Rectal smooth muscle tissue (tissue), 1 donor: ENCODE data around the gene UBE2Z.

Source experiments
- H3K27ac ChIP-seq: one replicate; pipeline ENCODE4 v1.7.0; 2013; ENCODE audit warnings: low read depth, low read length, inconsistent platforms
- H3K27me3 ChIP-seq: one replicate; pipeline ENCODE4 v1.7.0; 2013; ENCODE audit warnings: low read length; ENCODE audit not compliant: control insufficient read depth, insufficient read depth
- H3K36me3 ChIP-seq: one replicate; pipeline ENCODE4 v1.7.0; 2013; ENCODE audit warnings: low read length; ENCODE audit not compliant: control insufficient read depth, insufficient read depth
- H3K4me1 ChIP-seq: one replicate; pipeline ENCODE4 v1.7.0; 2013; ENCODE audit warnings: low read length; ENCODE audit not compliant: control insufficient read depth, insufficient read depth
- H3K4me3 ChIP-seq: one replicate; pipeline ENCODE4 v1.7.0; 2013; ENCODE audit warnings: low read length
- H3K9ac ChIP-seq: one replicate; pipeline ENCODE4 v1.7.0; 2013; ENCODE audit warnings: low read length

Gene UBE2Z

GRCh38 chr17:48909783-48910182 is 1.6 kb downstream of the UBE2Z start:
- Histone ChIP-seq H3K27me3 (no peaks in the 10 kb centered on the region), H3K9ac (no peak overlapping the region), H3K27ac (no peak overlapping the region), H3K36me3 (peaks cover 8% of the 10 kb centered on the region), H3K4me1 (peaks cover 11% of the 10 kb centered on the region), H3K4me3 (peak overlapping the region; percentile 86)

- H3K27ac ChIP-seq: no peak overlapping the region
- H3K4me3 ChIP-seq: no peak overlapping the region
Observed at GRCh38 chr17:48910370-48910769, 2.2 kb downstream of the UBE2Z start.

GRCh38 chr17:48912476-48912875 is 4.3 kb downstream of the UBE2Z start:
- Histone ChIP-seq H3K36me3 (peaks cover 11% of the 10 kb centered on the region), H3K27me3 (no peaks in the 10 kb centered on the region), H3K4me1 (peaks cover 11% of the 10 kb centered on the region), H3K9ac (no peak overlapping the region), H3K27ac (no peak overlapping the region), H3K4me3 (no peak overlapping the region)

More at GRCh38 chr17:48910370-48910769, 2.2 kb downstream of the UBE2Z start:
- H3K27me3 ChIP-seq: no peaks in the 10 kb centered on the region
- no peak overlapping the region for H3K9ac ChIP-seq
- peaks cover 11% of the 10 kb centered on the region for H3K4me1 ChIP-seq
- H3K36me3 ChIP-seq: peaks cover 11% of the 10 kb centered on the region

DNA sequence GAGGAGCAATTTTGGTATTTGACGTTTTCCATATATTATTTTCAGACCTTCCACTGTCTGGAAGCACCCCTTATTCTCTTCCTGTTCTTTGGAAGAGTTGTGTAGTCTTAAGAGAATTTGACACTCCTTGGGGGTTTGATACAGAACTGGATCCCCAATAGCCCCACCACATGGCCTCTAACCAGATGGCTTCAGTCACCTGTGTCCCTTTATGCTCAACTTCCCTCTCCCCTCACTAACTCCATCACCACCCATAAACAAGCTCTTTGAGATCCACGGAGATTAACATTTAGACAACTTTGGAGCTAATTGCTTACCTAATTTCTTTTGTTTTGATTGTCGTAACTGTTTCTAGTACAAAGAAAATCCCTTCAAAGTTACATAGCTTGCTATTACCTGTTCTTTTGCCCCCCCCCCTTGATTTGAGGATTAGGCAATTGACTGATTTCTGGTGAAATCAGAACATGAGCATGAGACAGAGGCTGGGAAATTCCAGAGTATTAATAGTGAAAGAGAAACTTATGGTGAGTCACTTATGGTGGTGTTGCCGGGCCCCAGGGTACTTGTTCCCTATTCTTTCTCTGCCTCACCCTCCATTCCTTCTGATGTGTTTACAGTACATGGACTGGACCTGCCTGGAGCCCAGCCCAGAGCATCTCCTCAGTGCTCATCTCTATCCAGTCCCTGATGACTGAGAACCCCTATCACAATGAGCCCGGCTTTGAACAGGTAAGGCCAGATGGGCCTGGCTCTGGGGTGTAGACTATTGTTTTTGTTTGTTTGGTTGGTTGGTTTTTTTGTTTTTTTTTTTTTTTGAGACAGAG is 7.5 kb downstream of the UBE2Z start:
- Histone ChIP-seq H3K4me3 (no peak overlapping the region), H3K36me3 (peaks cover 23% of the 10 kb centered on the region), H3K27ac (no peak overlapping the region), H3K9ac (no peak overlapping the region), H3K27me3 (no peaks in the 10 kb centered on the region), H3K4me1 (no peaks in the 10 kb centered on the region)

DNA sequence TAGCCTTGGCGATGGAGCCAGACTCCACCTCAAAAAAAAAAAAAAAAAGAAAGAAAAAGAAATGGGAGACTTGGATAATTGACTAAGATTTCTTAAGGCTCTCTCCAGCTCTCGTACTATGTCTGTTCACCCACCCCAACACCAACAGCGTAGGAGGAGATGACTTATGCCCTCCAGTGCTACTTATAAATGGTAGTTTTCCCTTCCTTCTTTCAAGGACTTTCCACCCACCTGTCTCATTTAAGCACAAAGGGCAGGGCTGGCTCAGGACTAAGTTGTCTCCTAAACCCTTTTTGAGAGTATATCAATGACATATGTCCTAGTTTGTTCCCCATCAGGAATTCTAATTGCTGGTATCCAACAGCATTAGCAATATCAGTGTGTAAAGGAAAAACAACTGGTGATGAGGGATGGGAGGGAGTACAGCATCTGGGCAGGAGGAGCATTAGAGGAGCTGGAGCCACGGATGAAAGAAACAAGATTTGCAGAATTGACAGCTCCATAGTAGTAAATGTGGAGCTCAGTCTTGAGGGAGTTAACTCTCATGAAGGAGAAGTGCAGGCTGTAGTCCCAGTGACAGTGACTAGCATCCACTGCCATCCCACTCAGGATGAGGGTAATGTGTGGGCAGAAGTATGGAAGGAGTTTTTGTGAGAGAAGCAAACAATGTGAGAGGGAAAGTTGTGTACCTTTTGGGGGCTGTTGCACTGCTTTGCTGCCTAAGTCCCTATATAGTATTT is 17.2 kb downstream of the UBE2Z start:
- no peak overlapping the region for H3K9ac ChIP-seq
- H3K4me3 ChIP-seq: no peak overlapping the region
- no peaks in the 10 kb centered on the region for H3K4me1 ChIP-seq
- peaks cover 46% of the 10 kb centered on the region for H3K36me3 ChIP-seq
- H3K27ac ChIP-seq: no peak overlapping the region
- H3K27me3 ChIP-seq: no peaks in the 10 kb centered on the region

DNA sequence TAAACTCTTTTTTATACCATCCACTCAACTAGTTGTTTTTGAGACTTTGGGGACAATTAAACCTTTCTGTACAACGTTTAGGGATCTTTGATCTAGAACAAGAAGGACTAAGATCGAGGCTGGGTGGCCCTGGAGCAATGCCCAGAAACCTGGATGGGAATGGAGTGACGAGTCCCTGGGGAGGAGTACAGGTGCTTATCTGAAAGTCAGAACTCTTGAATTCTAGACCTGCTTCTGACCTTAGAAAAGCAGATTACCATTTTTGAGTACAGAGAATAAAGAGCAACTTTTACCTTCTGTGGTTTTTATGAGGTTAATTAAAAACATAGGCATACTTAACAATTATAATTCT is 17.8 kb downstream of the UBE2Z start:
- Histone ChIP-seq H3K4me1 (no peaks in the 10 kb centered on the region), H3K27ac (no peak overlapping the region), H3K9ac (no peak overlapping the region), H3K4me3 (no peak overlapping the region), H3K36me3 (peaks cover 46% of the 10 kb centered on the region), H3K27me3 (no peaks in the 10 kb centered on the region)

DNA sequence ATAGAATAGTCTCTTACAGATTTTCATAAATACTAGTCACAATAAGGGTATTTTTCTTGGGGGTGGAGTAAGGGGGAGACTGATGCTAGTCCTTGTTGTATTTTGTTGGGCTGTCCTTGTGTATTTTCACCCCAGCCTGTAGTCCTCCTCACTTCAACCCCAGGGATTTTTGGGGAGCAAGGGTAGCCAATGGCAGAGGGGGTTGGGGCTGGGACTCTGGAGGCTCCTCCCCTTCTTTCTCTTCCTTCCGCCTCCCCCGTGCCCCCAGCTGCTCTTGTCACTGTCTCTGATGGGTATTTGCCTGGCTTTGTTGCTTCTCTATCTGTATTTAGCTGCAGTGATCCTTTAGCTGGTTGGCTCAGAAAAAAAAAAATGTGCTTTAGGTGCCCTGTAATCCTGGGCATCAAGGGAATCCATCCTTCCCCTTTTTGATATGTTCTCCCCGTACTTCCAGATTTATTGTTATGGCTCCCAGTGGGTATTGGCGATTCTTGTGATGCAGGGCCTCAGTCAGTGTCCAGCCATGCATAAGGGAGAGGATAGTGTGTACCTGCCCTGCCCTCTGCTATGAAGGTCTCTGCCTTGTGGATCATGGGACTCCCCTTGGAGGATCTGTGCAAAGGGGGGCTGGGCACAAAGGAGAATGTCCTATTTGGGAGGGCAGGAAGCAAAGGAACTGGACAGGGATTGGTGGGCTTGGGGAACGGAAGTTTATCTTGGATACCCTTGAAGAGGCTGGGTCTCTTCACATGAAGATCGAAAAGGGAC is 20.0 kb downstream of the UBE2Z start:
- Histone ChIP-seq H3K27ac (no peak overlapping the region), H3K4me1 (no peaks in the 10 kb centered on the region), H3K9ac (no peak overlapping the region), H3K4me3 (no peak overlapping the region), H3K27me3 (no peaks in the 10 kb centered on the region), H3K36me3 (peaks cover 38% of the 10 kb centered on the region)

DNA sequence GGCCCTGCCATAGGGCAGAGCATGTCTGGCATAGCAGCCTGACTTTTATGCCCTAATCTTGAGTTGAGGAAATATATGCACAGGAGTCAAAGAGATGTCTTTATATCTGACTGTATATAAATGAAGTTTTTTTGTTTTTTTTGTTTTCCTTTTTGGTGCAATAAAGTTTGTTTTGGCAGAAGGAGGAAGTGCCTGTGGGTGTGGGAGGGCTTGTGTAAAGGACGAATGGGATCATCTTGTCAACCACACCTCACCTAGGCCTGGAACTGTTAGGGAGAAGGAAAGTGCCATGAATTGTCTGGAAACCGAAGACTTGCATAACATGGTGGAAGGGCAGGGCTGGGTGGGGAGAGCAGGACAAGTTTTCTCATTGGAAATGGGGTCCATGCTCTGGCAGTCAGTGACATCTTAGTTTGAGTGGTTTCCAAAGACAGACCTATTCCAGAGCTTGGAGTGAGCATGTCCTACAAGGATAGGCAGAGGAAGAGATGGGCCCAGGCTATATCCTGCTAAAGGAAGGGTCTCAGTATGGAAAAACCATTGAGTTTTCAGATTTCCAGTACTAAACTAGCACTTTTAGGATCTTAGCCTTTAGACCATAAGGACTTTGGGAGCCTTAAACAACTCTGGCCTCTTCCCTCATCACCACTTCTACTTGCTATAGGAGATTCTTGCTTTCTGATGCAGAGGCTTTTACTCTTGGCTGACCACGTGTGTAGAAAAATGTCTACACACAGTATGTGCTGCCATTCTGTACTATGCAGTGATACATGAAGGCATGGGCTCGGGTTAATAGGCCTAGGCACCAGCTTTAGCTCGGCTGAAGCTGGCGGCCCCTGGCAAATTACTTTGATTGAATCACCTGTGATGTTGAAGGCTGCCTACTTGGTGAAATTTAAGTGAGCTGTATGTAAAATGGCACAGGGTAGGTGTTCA is 20.9 kb downstream of the UBE2Z start:
- Histone ChIP-seq H3K4me1 (no peaks in the 10 kb centered on the region), H3K27me3 (no peaks in the 10 kb centered on the region), H3K36me3 (peaks cover 37% of the 10 kb centered on the region), H3K4me3 (no peak overlapping the region), H3K9ac (no peak overlapping the region), H3K27ac (no peak overlapping the region)

DNA sequence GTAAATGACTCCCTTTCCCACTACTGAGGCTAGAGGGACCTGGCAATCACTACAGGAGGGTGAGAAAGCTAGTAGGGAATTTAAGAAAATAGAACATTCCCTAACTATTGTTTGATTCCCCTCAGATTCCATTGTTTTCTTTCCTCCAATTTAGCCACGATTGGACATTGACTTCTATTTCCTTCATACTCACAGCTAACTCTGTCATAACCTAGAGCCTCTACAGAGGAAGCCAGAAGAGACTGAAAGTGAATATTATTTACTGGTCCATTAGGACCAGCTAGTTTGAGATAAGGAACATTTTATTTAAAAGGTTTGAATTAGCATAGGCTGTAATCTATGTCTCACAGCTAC is 21.6 kb downstream of the UBE2Z start:
- no peaks in the 10 kb centered on the region for H3K4me1 ChIP-seq
- H3K36me3 ChIP-seq: peaks cover 37% of the 10 kb centered on the region
- no peak overlapping the region for H3K9ac ChIP-seq
- H3K4me3 ChIP-seq: no peak overlapping the region
- H3K27ac ChIP-seq: no peak overlapping the region
- no peaks in the 10 kb centered on the region for H3K27me3 ChIP-seq

DNA sequence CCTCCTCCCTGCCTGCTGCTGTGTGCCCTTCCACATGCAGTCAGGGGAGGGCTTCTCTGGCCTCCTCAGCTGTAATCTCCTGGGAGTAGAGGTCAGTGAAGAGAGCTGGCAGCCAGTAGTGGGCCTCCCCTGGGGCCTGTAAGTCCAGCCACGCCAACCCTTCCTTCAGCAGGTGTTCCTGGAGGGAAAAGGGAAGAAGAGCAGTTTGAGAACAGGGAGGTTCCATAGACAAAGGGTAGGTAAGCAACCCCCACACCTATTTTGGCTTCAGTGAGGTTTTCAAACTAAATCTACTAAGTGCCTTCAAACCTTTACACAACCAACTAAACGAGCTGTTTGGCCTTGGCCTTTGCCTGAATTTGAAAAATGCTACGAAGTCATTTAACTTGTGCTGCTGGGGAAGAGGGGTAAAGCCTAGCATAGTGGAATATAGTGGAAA is 22.2 kb downstream of the UBE2Z start:
- Histone ChIP-seq H3K27me3 (no peaks in the 10 kb centered on the region), H3K4me3 (no peak overlapping the region), H3K27ac (no peak overlapping the region), H3K36me3 (peaks cover 34% of the 10 kb centered on the region), H3K4me1 (no peaks in the 10 kb centered on the region), H3K9ac (no peak overlapping the region)

GRCh38 chr17:48933035-48933434 is 24.8 kb downstream of the UBE2Z start:
- no peak overlapping the region for H3K4me3 ChIP-seq

More at GRCh38 chr17:48933035-48933434, 24.8 kb downstream of the UBE2Z start:
- H3K4me1 ChIP-seq: no peaks in the 10 kb centered on the region
- no peaks in the 10 kb centered on the region for H3K27me3 ChIP-seq
- no peak overlapping the region for H3K27ac ChIP-seq
- H3K36me3 ChIP-seq: peaks cover 36% of the 10 kb centered on the region
- H3K9ac ChIP-seq: no peak overlapping the region
